Thyroid gland (tissue), 4 donors: ENCODE data around the gene OR51B2. TPM values are rescaled to one million over a fixed set of nuclear protein-coding genes. Genes with fewer than 3 reads are reported as not detected.
"Not testable (repeated sequence)": the region's sequence is repeated elsewhere in the genome, so short reads cannot be mapped to it uniquely, and the experiment has no call there.

Experiments
- DNase-seq, 2 donors: peaks; one replicate each; pipeline ENCODE4 v3.0.0-alpha.2; 2019
- H3K27ac ChIP-seq, 3 donors: fragments of 200-600 bp; sonication (generic); 1 replicate in 2 of 3; 2 replicates in 1 of 3; pipeline ENCODE4 v1.5.1; 2016 to 2019; ENCODE audit warnings: mild to moderate bottlenecking in 1 of 3, moderate library complexity in 1 of 3
- H3K27me3 ChIP-seq: fragments of 200-600 bp; sonication (generic); one replicate; pipeline ENCODE4 v1.5.1; 2019
- H3K36me3 ChIP-seq, 2 donors: fragments of 200-600 bp; sonication (generic); one replicate each; pipeline ENCODE4 v1.5.1; 2016 to 2019
- H3K4me1 ChIP-seq, 2 donors: fragments of 200-600 bp; sonication (generic); one replicate each; pipeline ENCODE4 v1.5.1; 2017 to 2019
- H3K4me3 ChIP-seq, 3 donors: fragments of 200-600 bp; sonication (generic); replicated peaks in 1 of 3; 1 replicate in 2 of 3; 2 replicates in 1 of 3; pipeline ENCODE4 v1.5.1; 2016; ENCODE audit warnings: mild to moderate bottlenecking in 1 of 3
- H3K9me3 ChIP-seq: fragments of 200-600 bp; sonication (generic); one replicate; pipeline ENCODE4 v1.5.1; 2017
- POLR2A ChIP-seq, 2 donors: fragments of 450-650 bp; IDR thresholded peaks; one replicate each; pipeline ENCODE4 v1.6.1; 2017; ENCODE audit warnings: antibody characterized with exemption in 2 of 2, mild to moderate bottlenecking in 2 of 2, moderate library complexity in 1 of 2
- WGBS, 2 donors: methylation state at CpG; one replicate each; pipeline ENCODE4 v1.1.5; 2017; 5-methylcytosine and 5-hydroxymethylcytosine counted together
- intact Hi-C: fragments of 100-400 bp; cut with DNase I; formaldehyde crosslinking; loops from one replicate; pipeline ENCODE4 v1.15.1; 2023
- total RNA-seq, 4 donors: library from RNA; depleted of rRNA; stranded (reverse); fragments of >200 nt; gene quantifications; one replicate each; pipeline ENCODE4 v1.2.3, GENCODE V29; 2016
- TF ChIP-seq, protein P1 (sequence below), 6 experiments: fragments of 200-600 bp in 3 of 6; fragments of 450-650 bp in 3 of 6; sonication (generic) in 3 of 6; IDR thresholded peaks; one replicate each; pipeline ENCODE4 v1.5.1; 2016 to 2019; ENCODE audit warnings: antibody characterized with exemption in 6 of 6, mild to moderate bottlenecking in 2 of 6, inconsistent platforms in 1 of 6, moderate library complexity in 1 of 6

OR51B2 gene, protein sequence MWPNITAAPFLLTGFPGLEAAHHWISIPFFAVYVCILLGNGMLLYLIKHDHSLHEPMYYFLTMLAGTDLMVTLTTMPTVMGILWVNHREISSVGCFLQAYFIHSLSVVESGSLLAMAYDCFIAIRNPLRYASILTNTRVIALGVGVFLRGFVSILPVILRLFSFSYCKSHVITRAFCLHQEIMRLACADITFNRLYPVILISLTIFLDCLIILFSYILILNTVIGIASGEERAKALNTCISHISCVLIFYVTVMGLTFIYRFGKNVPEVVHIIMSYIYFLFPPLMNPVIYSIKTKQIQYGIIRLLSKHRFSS
- total RNA-seq, result not detected

DNA sequence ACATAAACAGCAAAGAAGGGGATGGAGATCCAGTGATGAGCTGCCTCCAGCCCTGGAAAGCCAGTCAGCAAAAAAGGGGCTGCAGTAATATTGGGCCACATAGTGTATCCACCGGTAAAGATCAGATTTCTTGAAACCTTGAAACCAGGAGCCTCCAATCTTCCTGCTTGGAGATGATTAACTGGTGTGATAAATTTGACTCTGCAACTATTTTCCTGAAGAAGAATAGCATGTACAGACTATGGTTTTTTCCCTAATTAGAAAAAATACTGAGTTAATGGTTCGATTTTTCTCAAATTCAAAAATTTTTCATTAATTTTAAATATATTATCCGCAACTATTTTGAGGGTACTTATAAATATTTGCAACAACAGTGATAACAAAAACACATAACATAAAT, at the start of gene OR51B2:
TSS of gene OR51B2 (minus strand) at position 101 of the 400 bp plus-strand sequence. CDS start at position 101, 0 bp downstream.
- TF ChIP-seq, protein P1, sequence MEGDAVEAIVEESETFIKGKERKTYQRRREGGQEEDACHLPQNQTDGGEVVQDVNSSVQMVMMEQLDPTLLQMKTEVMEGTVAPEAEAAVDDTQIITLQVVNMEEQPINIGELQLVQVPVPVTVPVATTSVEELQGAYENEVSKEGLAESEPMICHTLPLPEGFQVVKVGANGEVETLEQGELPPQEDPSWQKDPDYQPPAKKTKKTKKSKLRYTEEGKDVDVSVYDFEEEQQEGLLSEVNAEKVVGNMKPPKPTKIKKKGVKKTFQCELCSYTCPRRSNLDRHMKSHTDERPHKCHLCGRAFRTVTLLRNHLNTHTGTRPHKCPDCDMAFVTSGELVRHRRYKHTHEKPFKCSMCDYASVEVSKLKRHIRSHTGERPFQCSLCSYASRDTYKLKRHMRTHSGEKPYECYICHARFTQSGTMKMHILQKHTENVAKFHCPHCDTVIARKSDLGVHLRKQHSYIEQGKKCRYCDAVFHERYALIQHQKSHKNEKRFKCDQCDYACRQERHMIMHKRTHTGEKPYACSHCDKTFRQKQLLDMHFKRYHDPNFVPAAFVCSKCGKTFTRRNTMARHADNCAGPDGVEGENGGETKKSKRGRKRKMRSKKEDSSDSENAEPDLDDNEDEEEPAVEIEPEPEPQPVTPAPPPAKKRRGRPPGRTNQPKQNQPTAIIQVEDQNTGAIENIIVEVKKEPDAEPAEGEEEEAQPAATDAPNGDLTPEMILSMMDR (IDR thresholded peaks at IDR 0.05), result no peak
- no peak for TF ChIP-seq POLR2A (IDR thresholded peaks at IDR 0.05)
- Histone ChIP-seq H3K27ac (no peak within 1 kb of the TSS), H3K4me1 (no peaks in the 10 kb centered on the region), H3K36me3 (no peaks in the 10 kb centered on the region), H3K27me3 (no peaks in the 10 kb centered on the region), H3K4me3 (no peak within 1 kb of the TSS), H3K9me3 (no peaks in the 10 kb centered on the region)
- 83 to 85% methylated on average over 3 of the region's 3 CpGs for WGBS, 2 donors
- intact Hi-C loops, result no loop called here
- DNase-seq, result no peak

DNA sequence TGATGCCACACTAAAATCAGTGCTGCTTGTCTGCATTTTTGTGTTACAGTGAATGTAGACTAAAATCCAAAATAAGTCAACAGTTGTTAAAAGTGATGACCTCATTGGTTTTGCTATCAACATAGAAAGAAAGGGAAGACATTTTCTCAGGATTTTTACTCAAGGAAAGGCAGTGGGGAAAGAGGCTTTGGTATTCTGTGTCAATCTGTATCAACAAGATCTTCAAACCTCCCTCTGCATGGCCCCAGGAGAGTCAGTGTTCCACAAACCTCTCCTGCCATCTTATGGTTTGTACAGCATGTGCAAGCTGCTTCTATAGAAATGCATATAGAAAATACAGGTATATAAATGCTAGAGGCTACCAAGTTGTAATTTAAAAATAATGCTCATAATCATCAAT, 45.7 kb upstream of the OR51B2 start:
- H3K27me3 ChIP-seq, result no peaks in the 10 kb centered on the region
- no peaks in the 10 kb centered on the region for H3K4me1 ChIP-seq
- DNase-seq, result no peak
- no peak overlapping the region for H3K27ac ChIP-seq
- TF ChIP-seq, protein P1 (IDR thresholded peaks at IDR 0.05), result no peak
- TF ChIP-seq POLR2A (IDR thresholded peaks at IDR 0.05), result no peak
- H3K36me3 ChIP-seq, result no peaks in the 10 kb centered on the region
- H3K9me3 ChIP-seq, result no peaks in the 10 kb centered on the region
- intact Hi-C loops, result no loop called here
- no peak overlapping the region for H3K4me3 ChIP-seq

DNA sequence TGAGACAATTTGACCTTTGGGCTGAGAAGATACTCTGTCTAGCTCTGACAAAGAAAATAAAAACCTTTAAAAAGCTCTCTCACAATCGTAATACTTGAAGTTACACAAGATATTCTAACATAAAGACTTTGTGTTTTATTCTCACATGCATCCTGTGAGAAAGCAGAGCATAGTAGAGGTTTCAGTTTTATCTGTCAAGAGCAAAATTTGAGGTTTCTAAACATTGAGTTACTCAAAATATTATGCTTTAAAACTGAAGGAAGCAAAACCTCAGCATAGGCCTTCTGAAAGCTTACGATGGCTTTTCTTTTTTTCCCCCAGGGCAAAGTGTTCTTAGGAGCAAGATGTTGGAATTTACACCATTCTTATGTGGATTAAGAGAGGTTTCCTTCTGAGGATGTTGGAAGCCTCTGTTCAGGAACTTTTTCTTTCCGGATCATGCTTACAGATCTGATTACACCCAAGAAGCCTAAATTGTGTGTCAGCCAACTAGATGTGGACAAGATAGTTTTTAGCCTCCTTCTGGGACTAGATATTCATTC, 44.5 kb upstream of the OR51B2 start:
- 60 to 64% methylated on average over 3 of the region's 3 CpGs for WGBS, 2 donors
- Histone ChIP-seq H3K4me1 (no peaks in the 10 kb centered on the region), H3K4me3 (no peak overlapping the region), H3K27me3 (no peaks in the 10 kb centered on the region), H3K27ac (no peak overlapping the region), H3K36me3 (no peaks in the 10 kb centered on the region), H3K9me3 (no peaks in the 10 kb centered on the region)
- intact Hi-C loops, result no loop called here
- DNase-seq, result no peak
- TF ChIP-seq, protein P1 (IDR thresholded peaks at IDR 0.05), result no peak

DNA sequence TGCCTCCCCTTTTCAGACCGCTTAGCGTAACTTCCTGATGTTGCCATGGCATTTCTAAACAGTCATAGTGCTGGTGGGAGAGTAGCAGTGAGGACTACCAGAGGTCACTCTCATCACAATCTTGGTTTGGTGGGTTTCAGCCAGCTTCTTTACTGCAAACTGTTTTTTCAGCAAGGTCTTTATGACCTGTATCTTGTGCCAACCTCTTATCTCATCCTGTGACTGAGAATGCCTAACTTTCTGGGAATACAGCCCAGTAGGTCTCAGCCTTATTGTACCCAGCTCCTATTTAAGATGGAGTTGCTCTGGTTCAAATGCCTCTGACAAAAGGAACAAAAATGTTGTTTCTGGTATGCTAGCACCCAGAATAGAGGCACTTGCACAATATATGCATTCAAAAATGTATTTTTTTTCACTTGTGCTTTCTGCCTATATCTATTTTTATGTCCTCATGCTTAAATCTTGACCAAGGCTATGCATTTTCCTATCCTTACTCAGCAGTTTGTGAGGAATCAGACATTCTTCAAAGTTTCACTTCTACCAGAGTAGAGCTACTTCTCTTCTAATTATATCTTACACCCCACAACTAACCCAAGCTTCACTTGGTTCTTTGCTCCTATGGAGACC, 43.5 kb upstream of the OR51B2 start:
- no peak for TF ChIP-seq POLR2A (IDR thresholded peaks at IDR 0.05)
- TF ChIP-seq, protein P1 (IDR thresholded peaks at IDR 0.05), result no peak
- Histone ChIP-seq H3K4me3 (no peak overlapping the region), H3K9me3 (no peaks in the 10 kb centered on the region), H3K27me3 (no peaks in the 10 kb centered on the region), H3K4me1 (no peaks in the 10 kb centered on the region), H3K36me3 (no peaks in the 10 kb centered on the region), H3K27ac (no peak overlapping the region)
- intact Hi-C loops, result no loop called here
- 72 to 83% methylated on average over 2 of the region's 2 CpGs for WGBS, 2 donors
- no peak for DNase-seq

DNA sequence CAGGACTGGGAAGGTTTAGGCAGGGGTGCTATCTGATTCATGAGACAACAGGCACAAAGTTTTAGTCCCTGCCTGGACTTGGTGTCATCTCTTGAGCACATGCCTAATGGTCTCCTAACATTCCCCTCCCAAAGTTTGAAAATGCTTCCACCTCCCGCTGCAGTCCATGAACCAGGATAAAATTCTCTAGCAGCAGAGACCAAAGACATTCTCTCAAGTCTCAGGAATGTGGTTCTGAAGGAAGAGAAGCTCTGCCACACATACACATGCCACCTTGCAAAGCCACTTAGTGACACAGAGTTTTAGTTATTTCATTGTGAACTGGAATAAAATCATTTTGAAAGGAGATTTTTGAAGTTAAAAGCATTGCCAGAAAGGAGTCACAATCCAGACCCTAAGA, 42.8 kb upstream of the OR51B2 start:
- intact Hi-C loops, result no loop called here
- Histone ChIP-seq H3K4me3 (no peak overlapping the region), H3K27ac (no peak overlapping the region), H3K9me3 (no peaks in the 10 kb centered on the region), H3K36me3 (no peaks in the 10 kb centered on the region), H3K27me3 (no peaks in the 10 kb centered on the region), H3K4me1 (no peaks in the 10 kb centered on the region)
- WGBS, 2 donors, result 41 to 70% methylated on average over 1 of the region's 1 CpG
- no peak for DNase-seq
- TF ChIP-seq, protein P1 (IDR thresholded peaks at IDR 0.05), result no peak
- no peak for TF ChIP-seq POLR2A (IDR thresholded peaks at IDR 0.05)

DNA sequence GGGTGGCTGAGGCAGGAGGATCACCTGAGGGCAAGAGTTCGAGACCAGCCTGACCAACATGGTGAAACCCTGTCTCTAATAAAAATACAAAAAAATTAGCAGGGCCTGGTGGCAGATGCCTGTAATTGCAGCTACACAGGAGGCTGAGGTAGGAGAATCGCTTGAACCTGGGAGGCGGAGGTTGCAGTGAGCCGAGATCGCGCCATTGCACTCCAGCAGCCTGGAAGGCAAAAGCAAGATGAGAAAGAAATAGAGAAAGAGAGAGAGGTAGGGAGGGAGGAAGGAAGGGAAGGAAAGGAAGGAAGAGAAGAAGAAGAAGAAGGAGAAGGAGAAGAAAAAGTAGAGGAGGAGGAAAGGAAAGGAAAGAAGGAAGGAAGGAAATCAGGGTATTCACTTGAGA, 42.3 kb upstream of the OR51B2 start:
- H3K27me3 ChIP-seq, DNase-seq, H3K4me3 ChIP-seq, H3K36me3 ChIP-seq, H3K27ac ChIP-seq, H3K4me1 ChIP-seq, H3K9me3 ChIP-seq, intact Hi-C loops: not testable (repeated sequence)
- WGBS, 2 donors, result 83 to 87% methylated on average over 6 of the region's 6 CpGs
